ENCODE results near the gene LCAT. TPM values are rescaled to one million over a fixed set of nuclear protein-coding genes. Genes with fewer than 3 reads are reported as not detected.
"Not testable (repeated sequence)": the region's sequence is repeated elsewhere in the genome, so short reads cannot be mapped to it uniquely, and the experiment has no call there.

Gene LCAT, protein sequence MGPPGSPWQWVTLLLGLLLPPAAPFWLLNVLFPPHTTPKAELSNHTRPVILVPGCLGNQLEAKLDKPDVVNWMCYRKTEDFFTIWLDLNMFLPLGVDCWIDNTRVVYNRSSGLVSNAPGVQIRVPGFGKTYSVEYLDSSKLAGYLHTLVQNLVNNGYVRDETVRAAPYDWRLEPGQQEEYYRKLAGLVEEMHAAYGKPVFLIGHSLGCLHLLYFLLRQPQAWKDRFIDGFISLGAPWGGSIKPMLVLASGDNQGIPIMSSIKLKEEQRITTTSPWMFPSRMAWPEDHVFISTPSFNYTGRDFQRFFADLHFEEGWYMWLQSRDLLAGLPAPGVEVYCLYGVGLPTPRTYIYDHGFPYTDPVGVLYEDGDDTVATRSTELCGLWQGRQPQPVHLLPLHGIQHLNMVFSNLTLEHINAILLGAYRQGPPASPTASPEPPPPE
- 4.9 and 16.7 TPM in 2 replicates for total RNA-seq (2014; rRNA removed; shearing (Covaris generic))

DNA sequence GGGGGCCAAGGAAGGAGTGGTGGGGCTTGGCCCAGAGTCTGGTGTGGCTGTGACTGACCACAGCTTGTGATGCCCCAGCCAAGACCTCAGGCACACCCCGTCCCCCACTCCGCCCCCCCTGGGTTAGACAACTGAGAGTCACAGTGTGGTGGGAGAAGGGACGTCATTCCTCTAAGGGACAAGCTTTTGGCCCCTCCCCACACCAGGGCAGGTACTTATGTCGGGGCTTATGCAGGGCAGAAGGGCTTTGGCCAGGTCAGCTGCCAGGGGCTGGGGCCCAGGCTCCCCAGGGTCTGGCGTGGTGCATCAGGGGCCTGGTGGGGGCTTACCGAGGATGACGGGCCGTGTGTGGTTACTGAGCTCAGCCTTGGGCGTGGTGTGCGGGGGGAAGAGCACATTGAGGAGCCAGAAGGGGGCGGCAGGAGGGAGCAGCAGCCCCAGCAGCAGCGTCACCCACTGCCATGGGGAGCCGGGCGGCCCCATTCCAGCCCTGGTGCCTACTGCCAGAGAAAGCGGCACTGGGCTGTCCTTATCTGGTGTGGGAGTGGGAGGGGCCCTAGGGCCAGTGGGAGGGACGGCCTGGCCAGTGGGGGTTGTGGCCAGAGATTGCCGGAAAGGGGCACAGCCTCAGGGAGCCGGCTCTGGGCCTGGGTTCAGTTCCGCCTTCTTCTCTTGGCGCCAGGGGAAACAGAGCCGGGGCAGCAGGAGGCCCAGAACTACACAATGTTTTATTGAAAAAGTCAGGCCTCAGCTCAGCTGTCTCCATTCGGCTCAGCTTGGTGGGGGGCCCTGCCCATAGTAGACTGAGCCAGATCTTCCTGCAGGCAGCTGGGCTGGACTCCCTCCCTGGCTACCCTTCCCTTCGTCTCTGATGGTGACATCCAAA is at the start of gene LCAT:
TSS of gene LCAT (minus strand) at position 502 of the 886 bp plus-strand sequence. CDS start at position 483, 19 bp downstream.
- peak; percentile 50 for DNase-seq (ENCODE audit: low spot score)

- DNase-seq (ENCODE audit: low spot score) = peak; percentile 23
Observed at GRCh38 chr16:67993207-67994039, 49.5 kb upstream of the LCAT start.

- DNase-seq (ENCODE audit: low spot score) = no peak
Observed at GRCh38 chr16:67992661-67993206, 48.8 kb upstream of the LCAT start.

DNA sequence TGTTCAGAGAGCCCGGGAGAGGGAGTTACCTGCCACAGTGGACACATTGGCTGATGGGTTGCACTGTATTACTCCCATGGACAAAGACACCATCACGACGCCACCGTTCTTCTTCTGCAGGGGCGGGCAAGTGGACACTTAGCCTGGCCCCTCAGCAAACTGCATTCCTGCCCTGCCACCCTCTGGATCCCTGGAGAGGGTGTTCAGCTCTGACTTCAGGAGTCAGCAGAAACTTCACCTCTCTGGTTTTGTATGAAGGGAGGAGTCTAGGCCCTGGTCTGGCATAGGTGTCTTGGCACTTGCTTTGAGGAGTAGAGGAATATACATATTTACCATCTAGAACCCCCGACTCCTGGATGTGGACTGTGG is 46.1 kb upstream of the LCAT start:
- no peak for DNase-seq (ENCODE audit: low spot score)

DNA sequence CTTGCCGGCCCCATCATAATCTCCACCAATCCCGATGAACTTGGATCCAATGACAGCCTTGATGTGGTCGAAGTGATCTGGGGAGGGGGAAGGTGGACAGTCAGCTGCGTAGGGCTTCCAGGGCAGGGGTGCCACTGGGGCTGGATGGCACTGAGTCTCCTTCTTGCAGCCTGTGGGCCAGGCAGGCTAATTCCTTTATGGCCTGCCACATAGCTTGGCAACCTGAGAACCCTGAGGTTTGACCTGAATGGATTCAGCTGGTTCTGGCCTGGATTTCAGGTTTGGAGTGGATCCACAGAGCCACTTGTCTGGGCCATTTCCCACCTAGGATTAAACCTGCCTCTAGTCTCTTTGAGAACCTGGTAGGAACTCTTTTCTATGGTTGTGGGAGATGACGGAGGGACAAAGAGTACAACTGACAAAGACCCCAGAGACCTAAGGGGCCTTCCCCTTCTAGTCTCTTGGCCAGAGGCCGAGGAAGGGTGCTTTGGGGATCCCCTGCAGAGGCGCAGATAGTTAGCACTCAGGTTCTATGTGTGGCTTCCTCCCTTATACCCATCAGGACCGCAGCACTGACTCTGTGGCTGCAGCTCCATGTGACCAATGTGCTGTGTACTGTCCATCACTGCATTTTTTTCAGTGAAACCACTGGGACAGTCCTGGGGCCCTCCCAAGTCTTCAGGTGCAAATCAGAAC is 45.5 kb upstream of the LCAT start:
- no peak for DNase-seq (ENCODE audit: low spot score)

GRCh38 chr16:67988675-67989074 is 44.8 kb upstream of the LCAT start:
- no peak for DNase-seq (ENCODE audit: low spot score)

DNA sequence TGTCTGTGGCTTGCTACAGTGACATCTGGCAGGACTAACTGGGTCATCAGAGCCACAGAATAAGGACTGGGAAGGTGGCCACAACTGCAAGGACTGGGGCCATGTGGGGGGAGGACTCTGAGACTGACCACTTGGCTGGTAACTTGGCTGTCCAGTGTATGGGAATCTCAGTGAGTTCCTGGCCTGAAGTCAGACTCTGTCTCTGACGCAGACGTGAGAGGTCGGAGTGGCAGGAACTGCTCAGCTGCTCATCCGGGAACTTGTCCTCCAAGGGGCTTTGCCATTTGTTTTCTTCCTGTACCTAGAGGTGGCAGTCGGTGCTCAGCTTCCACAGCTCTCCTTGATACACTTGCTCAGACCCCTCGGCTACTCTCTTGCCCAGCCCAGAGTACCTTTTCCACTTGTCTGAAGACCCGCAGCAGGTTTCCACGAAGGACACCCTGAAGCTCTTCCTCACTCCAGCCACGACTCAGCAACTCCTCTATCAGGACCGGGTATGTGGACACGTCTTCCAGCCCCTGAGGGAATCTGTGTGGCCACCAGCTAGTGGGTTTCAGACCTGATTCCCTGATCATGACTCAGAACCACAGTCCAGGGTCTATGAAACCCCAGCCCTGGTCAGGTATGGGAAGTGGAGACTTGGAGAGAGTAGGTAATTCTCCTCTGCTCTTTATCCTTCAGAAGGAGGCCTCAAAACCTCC is 43.7 kb upstream of the LCAT start:
- no peak for DNase-seq (ENCODE audit: low spot score)

DNA sequence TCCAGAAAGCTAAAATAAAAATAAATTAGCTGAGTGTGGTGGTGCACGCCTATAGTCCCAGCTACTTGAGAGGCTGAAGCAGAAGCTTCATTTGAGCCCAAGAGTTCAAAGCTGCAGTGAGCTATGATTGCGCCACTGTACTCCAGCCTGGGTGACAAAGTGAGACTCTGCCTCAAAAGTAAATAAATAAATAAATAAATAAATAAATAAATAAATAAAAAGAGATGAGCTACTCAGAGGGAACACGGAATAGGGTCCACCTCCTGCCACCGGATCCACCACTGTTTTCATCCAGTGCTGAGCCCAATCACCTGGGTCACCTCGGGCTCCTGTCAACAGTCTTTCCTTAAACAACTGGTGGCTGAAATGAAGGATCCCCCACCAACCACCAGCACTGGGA is 43.0 kb upstream of the LCAT start:
- DNase-seq (ENCODE audit: low spot score) = no peak

DNA sequence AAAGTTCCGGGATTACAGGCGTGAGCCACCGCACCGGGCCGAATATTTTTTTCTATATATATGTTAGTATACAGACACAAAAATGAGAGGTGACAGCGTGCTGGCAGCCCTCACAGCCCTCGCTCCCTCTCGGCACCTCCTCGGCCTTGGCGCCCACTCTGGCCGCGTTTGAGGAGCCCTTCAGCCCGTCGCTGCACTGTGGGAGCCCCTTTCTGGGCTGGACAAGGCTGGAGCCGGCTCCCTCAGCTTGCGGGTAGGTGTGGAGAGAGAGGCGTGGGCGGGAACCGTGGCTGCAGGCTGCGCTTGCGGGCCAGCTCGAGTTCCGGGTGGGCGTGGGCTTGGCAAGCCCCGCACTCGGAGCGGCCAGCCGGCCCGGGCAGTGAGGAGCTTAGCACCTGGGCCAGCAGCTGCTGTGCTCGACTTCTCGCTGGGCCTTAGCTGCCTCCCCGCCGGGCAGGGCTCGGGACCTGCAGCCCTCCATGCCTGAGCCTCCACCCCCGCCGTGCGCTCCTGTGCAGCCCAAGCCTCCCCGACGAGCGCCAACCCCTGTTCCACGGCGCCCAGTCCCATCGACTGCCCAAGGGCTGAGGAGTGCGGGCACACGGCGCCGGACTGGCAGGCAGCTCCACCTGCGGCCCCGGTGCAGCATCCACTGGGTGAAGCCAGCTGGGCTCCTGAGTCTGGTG is 38.2 kb upstream of the LCAT start:
- DNase-seq (ENCODE audit: low spot score) = no peak

- no peak for DNase-seq (ENCODE audit: low spot score)
Observed at GRCh38 chr16:67979955-67980678, 36.2 kb upstream of the LCAT start, which contains the start of gene DPEP3. TSS of gene DPEP3 (minus strand) at chr16:67980499. CDS start at chr16:67980380, 119 bp downstream.

DNA sequence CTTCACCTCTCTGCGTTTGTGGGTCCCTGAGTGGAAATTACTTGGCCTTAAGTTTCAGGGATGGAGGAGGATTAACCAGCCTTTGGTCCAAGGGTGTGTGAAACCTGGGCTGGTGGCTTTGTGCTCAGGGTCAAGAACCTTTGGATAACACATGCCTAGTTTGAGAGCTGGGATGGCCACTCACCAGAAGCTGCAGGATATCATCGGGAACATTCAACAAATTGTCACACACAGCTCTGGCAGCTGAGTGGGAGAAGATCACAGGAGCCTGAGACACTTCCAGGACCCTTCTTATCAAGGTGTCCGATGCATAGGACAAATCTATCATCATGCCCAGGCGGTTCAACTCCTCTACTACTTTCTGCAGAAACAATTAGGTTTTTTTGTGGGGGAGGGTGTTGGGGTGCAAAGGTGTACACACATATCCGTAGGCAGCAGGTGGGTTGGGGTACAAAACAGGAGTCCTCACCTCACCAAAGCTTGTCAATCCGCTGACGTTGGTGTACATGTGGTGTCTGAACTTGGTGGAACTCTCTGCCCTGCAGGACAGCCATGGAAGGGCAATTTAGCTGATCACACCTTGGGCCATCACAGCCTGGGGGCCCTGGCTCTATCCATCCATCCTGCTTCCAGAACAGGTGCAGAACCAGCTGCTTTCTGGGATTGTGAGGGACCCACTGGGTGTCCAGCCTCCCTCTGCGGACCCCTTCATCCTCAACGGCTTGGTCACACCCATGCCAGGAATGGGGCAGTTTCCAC is 33.7 kb upstream of the LCAT start:
- no peak for DNase-seq (ENCODE audit: low spot score)

DNA sequence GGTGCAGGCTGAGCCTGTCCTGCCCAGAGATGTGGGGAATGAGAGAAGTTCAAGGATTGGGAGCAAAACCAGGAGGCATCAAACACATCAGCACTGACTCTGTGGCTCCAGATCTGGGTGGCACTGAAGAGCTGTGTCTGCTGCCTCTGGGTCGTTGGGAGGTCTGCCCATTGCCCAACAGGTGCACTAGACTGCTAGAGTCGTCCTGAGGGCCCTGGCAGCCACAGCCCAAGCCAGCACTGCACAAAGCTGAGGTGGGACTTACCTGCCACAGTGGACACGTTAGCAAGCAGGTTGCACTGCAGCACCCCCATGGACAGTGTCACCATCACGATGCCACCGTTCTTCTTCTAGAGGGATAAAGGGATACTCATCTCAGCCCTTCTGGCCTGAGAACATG is 33.1 kb upstream of the LCAT start:
- no peak for DNase-seq (ENCODE audit: low spot score)

- no peak for DNase-seq (ENCODE audit: low spot score)
Observed at GRCh38 chr16:67976205-67976604, 32.3 kb upstream of the LCAT start.

DNA sequence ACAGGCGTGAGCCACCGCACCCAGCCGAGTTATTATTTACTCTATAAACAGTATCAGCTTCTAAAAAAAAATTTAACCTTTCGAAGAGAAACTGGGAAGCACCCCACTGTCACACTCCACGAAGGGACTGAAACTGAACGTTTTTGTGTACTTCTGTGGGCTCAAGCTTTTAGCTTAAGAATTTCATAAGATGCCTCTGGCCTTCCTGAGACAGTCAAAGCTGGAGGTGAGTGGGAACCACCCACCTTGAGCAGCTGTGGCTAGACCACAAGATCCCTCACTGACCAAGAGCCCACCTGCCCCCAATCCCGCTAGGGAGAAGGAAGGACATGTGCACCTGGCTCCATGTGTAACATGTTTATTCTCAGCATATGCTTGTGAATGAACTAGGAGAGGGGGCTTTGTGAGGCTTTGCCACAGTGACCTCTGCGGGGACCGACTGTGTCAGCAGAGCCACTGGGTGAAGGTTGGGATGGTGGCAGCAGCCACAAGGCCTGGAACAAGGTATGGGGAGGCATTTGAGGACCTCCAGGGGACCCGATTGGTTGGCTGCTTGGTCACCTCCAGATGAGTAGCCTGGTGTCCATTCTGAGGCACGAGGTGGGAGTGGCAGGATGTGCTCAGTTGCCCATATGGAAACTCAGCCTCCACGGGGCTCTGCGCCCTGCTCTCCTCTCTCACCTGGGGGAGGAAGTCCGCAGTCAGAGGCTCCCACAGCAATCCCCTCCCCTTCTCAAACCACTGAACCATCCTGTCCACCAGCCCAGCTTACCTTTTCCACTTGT is 31.6 kb upstream of the LCAT start:
- no peak for DNase-seq (ENCODE audit: low spot score)

DNA sequence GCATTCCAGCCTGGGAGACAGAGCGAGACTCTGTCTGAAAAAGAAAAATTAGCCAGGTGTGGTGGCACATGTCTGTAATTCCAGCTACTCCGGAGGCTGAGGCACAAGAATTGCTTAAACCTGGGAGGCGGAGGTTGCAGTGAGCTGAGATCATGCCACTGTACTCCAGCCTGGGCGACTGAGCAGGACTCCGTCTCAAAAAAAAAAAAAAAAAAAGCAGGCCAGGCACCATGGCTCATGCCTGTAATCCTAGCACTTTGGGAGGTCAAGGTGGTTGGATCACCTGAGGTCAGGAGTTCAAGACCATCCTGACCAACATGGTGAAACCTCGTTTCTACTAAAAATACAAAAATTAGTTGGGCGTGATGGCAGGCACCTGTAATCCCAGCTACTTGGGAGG is 28.4 kb upstream of the LCAT start:
- DNase-seq (ENCODE audit: low spot score) = not testable (repeated sequence)

DNA sequence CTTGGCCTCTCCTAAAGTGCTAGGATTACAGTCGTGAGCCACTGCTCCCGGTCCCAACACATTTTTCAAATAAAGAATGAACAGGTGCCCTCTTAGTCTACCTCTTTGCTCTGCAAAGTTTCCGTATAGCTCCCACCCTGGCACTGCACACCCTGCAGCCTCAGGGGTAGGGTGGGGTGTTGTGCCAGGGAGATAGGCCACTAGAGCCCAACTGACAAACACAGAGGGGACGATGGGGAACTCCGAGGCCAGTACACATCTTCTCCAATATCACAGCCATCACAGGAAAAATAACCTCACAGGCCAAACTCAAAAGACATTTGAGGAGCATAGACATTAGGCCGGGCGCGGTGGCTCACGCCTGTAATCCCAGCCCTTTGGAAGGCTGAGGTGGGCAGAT is 27.2 kb upstream of the LCAT start:
- no peak for DNase-seq (ENCODE audit: low spot score)

Measured in A172 (cell line).